ENCODE data around the gene FAM174C.
A peak's percentile ranks its signal among the peaks of the same experiment; 100 is the strongest.

The FAM174C gene

DNA sequence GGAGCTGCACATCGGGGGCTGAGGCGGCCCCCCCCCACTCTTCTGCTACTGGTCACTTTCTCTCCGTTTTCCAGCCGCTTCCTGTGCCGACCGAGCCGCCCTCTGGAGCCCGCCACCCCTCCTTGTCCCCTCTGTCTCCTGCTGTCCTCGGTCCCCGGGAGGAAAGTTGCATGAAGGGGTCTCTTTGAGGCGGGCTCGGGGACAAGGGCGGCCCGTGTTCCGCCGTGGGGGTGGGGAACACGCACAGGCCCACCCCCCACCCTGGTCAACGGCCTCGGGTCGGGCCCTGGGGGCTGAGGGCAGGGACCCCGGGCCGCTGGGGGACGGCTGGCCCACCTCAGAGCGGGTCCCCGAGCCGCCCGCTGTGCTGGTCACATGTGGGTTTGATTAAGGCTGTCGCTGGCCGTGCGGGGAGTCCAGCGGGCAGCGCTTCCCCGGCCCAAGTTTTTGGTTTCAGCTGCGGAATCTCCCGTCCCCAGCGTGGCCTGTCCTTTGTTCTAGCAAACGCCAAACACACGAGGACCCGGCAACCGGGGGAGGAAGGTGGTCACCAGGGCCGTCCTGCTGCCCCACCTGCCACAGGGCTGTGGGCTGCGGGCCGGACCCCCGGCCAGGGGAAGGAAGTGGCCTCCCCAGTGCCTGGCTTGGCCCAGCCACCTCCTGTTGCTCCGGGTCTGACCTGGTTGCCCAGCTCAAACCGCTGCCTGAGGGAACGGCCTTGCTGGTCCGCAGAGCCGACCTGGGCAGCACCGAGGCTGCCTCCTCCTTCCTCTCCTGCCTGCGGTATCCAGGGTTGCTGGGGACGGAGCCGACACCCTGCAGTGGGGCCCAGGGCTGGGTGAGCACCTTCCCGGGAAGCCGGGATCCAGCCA is 12.3 kb downstream of the FAM174C start:
- Mint-ChIP-seq H3K27ac (no peak overlapping the region), H3K4me1 (peaks cover 37% of the 10 kb centered on the region), H3K27me3 (peaks cover 87% of the 10 kb centered on the region), H3K4me3 (peak overlapping the region; percentile 39), H3K9me3 (no peaks in the 10 kb centered on the region), H3K36me3 (no peaks in the 10 kb centered on the region)
- ATAC-seq: no peak

GRCh38 chr19:1288226-1288612 is 12.9 kb downstream of the FAM174C start:
- Mint-ChIP-seq H3K4me3 (no peak overlapping the region), H3K9me3 (no peaks in the 10 kb centered on the region), H3K4me1 (peaks cover 41% of the 10 kb centered on the region), H3K36me3 (no peaks in the 10 kb centered on the region), H3K27me3 (peaks cover 87% of the 10 kb centered on the region), H3K27ac (no peak overlapping the region)
- no peak for ATAC-seq

GRCh38 chr19:1288833-1289685 is 13.7 kb downstream of the FAM174C start:
- ATAC-seq: peak; percentile 5
- Mint-ChIP-seq H3K9me3 (no peaks in the 10 kb centered on the region), H3K36me3 (no peaks in the 10 kb centered on the region), H3K4me3 (no peak overlapping the region), H3K27ac (no peak overlapping the region), H3K4me1 (peaks cover 44% of the 10 kb centered on the region), H3K27me3 (peaks cover 87% of the 10 kb centered on the region)

- Mint-ChIP-seq H3K4me3 (no peak overlapping the region), H3K27ac (no peak overlapping the region), H3K36me3 (no peaks in the 10 kb centered on the region), H3K27me3 (peaks cover 87% of the 10 kb centered on the region), H3K9me3 (no peaks in the 10 kb centered on the region), H3K4me1 (peaks cover 44% of the 10 kb centered on the region)
- no peak for ATAC-seq
These were observed 14.3 kb downstream of the FAM174C start for GRCh38 chr19:1289686-1290025.

- H3K4me3 Mint-ChIP-seq: no peak overlapping the region
- no peaks in the 10 kb centered on the region for H3K9me3 Mint-ChIP-seq
- H3K36me3 Mint-ChIP-seq: no peaks in the 10 kb centered on the region
- no peak for ATAC-seq
- peaks cover 39% of the 10 kb centered on the region for H3K4me1 Mint-ChIP-seq
- no peak overlapping the region for H3K27ac Mint-ChIP-seq
- H3K27me3 Mint-ChIP-seq: peaks cover 87% of the 10 kb centered on the region
These were observed 14.9 kb downstream of the FAM174C start for GRCh38 chr19:1290196-1290702.

DNA sequence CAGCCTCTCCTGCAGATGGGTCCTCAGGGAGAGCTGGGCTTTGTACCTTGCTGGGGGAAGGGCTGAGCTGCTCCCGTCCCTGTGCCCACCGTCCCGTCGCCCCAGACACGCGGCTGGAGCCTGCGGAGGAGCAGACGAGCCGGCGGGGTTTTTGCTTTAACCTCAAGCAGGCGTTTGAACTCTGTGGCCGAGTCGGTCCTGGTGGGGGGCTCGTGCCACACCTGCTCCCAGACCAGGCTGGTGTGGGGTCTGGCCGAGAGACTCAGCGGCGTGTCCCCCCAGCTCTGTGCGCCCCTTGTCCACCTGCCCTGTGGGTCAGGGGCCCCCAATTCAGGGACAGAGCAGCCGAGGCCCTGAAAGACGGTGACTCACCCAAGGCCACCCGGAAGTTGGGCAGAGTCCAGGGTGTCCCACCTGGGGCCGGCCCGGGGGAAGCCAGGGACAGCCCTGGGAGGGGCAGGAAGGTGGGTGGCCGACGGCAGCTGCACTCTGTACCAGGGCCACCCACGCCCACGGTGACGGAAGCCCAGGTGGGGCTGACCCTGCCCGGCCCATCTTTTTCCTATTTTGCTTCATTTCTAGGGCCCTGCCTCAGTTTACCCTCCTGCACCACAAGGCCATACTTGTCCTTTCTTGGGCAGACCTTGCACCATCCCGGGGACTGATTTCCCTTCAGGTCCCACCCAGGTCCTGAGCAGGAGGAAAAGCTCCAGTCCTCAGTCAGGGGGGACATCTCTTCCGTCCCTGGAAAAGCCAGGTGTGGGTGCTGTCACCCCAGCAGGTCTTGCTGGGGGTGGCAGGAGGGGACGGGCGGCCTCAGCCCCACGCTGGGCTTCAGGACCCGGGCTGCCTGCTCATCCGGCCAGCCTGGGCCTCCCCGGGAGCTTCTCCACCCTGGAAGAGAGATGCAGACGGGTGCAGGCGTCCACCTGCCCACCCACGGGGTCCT is 15.6 kb downstream of the FAM174C start:
- Mint-ChIP-seq H3K4me1 (peaks cover 38% of the 10 kb centered on the region), H3K9me3 (no peaks in the 10 kb centered on the region), H3K27ac (no peak overlapping the region), H3K27me3 (peaks cover 88% of the 10 kb centered on the region), H3K4me3 (no peak overlapping the region), H3K36me3 (no peaks in the 10 kb centered on the region)
- no peak for ATAC-seq

DNA sequence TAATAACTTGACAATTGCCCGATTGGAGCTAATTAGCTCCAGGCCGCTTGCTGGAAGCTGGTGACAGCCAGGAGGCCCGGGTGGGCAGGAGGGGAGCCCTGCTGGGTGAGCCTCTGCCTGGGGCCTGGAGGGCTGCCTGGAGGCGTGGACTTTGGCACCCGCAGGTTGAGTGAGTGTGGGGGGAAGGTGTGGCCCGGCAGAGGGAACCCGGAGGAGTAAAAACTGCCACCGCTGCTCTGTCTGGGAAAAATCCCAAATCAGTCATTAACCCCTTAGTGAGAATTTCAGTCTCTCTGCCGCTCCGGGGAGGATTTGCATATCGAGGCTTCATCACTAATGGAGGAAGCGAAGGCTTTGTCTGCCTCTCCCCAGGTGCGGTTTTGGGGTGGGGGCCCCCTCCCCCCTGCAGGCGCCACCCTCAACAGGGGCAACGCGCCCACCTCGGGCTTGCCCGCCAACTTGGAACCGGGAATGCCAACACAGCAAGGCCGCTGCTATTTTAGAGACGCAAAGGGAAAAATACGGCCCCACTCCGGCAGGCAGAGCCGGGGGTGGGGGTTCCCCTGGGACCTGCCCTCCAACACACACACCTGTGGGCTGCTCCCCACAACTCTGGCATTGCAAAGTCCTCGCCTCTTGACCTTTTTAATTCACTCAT is 16.6 kb downstream of the FAM174C start:
- Mint-ChIP-seq H3K4me3 (peak overlapping the region; percentile 52), H3K36me3 (no peaks in the 10 kb centered on the region), H3K4me1 (peaks cover 31% of the 10 kb centered on the region), H3K27ac (peak overlapping the region; percentile 57), H3K27me3 (peaks cover 82% of the 10 kb centered on the region), H3K9me3 (no peaks in the 10 kb centered on the region)
- ATAC-seq: peak; percentile 52

DNA sequence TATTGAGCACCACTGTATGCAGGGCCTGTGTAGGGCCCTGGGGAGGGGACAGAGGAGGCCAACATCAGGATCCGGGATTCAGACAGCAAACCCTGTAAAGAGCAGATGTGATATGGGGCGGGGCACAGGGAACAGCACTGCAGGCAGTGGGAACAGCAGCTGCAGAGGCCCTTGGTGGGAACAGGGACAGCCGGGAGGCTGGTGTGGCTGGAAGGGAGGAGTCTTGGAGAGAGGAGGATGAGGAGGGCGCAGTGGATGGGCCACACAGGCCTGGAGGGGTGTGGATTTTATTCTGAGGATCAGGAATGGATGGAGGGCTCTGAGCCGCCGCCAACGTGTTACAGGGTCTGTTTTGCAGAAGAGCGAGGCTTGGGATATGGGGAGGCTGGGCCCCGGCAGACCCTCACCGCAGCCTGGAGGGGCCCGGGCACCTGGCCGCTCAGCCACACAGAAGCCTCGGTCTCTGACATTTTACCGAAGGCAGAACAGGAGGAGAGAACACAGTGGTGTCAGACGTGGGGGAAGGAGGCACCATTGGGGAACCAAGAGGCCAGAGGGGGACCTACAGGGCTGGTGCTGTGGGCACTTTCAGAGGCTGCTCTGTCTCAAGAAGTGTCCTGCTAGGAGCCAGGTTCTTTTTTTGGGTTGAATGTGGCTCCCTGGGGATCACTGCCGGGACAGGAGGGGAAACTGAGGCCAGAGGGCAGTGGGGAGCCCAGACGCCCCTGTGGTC is 17.3 kb downstream of the FAM174C start:
- Mint-ChIP-seq H3K27me3 (peaks cover 84% of the 10 kb centered on the region), H3K27ac (peak overlapping the region; percentile 57), H3K9me3 (no peaks in the 10 kb centered on the region), H3K36me3 (no peaks in the 10 kb centered on the region), H3K4me3 (peak overlapping the region; percentile 52), H3K4me1 (peaks cover 31% of the 10 kb centered on the region)
- no peak for ATAC-seq

DNA sequence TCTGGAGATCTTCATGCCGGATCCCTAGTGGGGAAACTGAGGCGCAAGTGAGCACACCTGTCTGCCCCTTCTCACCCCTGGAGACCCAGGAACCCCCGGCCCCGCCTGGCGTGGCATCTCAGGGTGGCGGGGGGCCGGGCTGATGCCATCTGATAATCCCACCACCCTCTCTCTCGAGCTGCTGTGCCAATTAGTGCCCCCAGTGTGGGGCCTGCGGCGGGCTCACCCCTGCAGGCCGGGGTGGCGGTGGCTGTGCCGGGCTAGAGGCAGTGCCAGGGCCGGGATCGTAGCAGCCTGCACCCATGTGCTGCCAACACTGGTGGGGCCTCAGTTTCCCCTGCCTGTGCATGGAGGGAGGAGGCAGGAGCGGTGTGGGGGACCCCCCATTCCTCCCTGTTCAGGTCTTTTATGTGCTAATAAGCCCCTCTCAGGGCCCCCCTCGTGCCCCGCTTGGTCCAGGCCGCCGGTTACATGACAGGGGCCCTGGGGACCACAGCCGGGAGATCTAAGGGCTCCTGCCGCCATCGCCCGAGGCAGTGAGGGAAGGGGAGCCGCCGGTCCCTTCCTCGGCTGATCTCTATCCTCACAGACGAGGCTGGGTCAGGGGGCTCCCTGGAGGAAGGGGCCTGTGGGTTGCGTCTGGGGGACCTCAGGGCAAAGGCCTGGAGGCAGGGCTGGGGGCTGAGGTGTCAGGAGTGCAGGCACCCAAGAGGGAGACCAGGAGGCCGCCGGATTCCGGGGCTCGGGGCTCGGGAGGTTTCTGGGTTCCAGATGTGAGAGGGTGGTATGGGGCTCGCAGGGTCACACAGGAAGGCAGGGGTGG is 18.7 kb downstream of the FAM174C start:
- Mint-ChIP-seq H3K27me3 (peaks cover 84% of the 10 kb centered on the region), H3K4me3 (no peak overlapping the region), H3K4me1 (peaks cover 31% of the 10 kb centered on the region), H3K27ac (no peak overlapping the region), H3K9me3 (no peaks in the 10 kb centered on the region), H3K36me3 (no peaks in the 10 kb centered on the region)
- ATAC-seq: no peak

GRCh38 chr19:1294688-1295087 is 19.4 kb downstream of the FAM174C start:
- Mint-ChIP-seq H3K27ac (no peak overlapping the region), H3K4me3 (no peak overlapping the region), H3K36me3 (no peaks in the 10 kb centered on the region), H3K9me3 (no peaks in the 10 kb centered on the region), H3K4me1 (peaks cover 31% of the 10 kb centered on the region), H3K27me3 (peaks cover 77% of the 10 kb centered on the region)
- ATAC-seq: no peak

GRCh38 chr19:1295169-1296012 is 20.1 kb downstream of the FAM174C start:
- Mint-ChIP-seq H3K9me3 (no peaks in the 10 kb centered on the region), H3K4me3 (no peak overlapping the region), H3K27ac (no peak overlapping the region), H3K27me3 (peaks cover 70% of the 10 kb centered on the region), H3K4me1 (peaks cover 31% of the 10 kb centered on the region), H3K36me3 (no peaks in the 10 kb centered on the region)
- ATAC-seq: peak; percentile 54

- Mint-ChIP-seq H3K9me3 (no peaks in the 10 kb centered on the region), H3K36me3 (no peaks in the 10 kb centered on the region), H3K27me3 (peaks cover 63% of the 10 kb centered on the region), H3K4me1 (peaks cover 31% of the 10 kb centered on the region), H3K27ac (no peak overlapping the region), H3K4me3 (no peak overlapping the region)
- no peak for ATAC-seq
These were observed 20.7 kb downstream of the FAM174C start for GRCh38 chr19:1296078-1296477.

Measured in stimulated activated memory B cell treated with anti-CD40 and anti-IgM and Interleukin-4, amounts not matched to agents 10 μg/mL and 1 μg/mL and 100 μg/mL, for 72 hours (primary cell).